PC-3 (cell line): ENCODE measurements around the gene MAP1B. TPM values are rescaled to one million over a fixed set of nuclear protein-coding genes. Genes with fewer than 3 reads are reported as not detected.

Experiments used
- ATAC-seq: fragments of 200-7000 bp; cut with Tn5 transposase; 2 replicates; pipeline ENCODE4 v1.9.1; 2020; ENCODE audit warnings: mild to moderate bottlenecking, moderate library complexity
- BruUV-seq: library from RNA; stranded (reverse); fragments of 400-500 nt; replicated peaks from 2 replicates; lab custom pipeline; 2021; lab: Mats Ljungman, UMichigan
- CTCF ChIA-PET: fragments of 300-600 bp; sonication (Branson Sonifier 250); formaldehyde crosslinking; loops from one replicate; lab custom pipeline; 2022; ENCODE audit warnings: antibody characterized with exemption; lab: Charles Lee
- POLR2A ChIA-PET: fragments of 300-600 bp; sonication (Branson Sonifier 250); formaldehyde crosslinking; loops from one replicate; lab custom pipeline; 2022; ENCODE audit warnings: antibody characterized with exemption; ENCODE audit not compliant: unreplicated experiment; lab: Charles Lee
- DNase-seq: peaks from one replicate; pipeline ENCODE4 v3.0.0-alpha.2; 2015
- H2AFZ ChIP-seq: fragments of 300-600 bp; sonication (generic); 2 replicates; pipeline ENCODE4 v1.6.0; 2016; ENCODE audit warnings: antibody characterized with exemption, low read length
- H3F3A ChIP-seq: fragments of 300-600 bp; sonication (generic); one replicate; pipeline ENCODE4 v1.6.0; 2017; ENCODE audit warnings: antibody characterized with exemption, low read length, control low read depth, mild to moderate bottlenecking; ENCODE audit not compliant: unreplicated experiment
- H3K27ac ChIP-seq: fragments of 300-600 bp; sonication (generic); 2 replicates; pipeline ENCODE4 v1.5.1; 2016; ENCODE audit warnings: mild to moderate bottlenecking, low read length
- H3K27me3 ChIP-seq: fragments of 300-600 bp; sonication (generic); 2 replicates; pipeline ENCODE4 v1.6.1; 2016; ENCODE audit warnings: low read length, mixed read lengths
- H3K36me3 ChIP-seq: fragments of 300-600 bp; sonication (generic); 2 replicates; pipeline ENCODE4 v1.6.1; 2016; ENCODE audit warnings: low read depth, mixed run types, low read length, mixed read lengths
- H3K4me1 ChIP-seq: fragments of 300-600 bp; sonication (generic); 2 replicates; pipeline ENCODE4 v1.5.1; 2016; ENCODE audit warnings: low read length; ENCODE audit not compliant: insufficient read depth
- H3K4me2 ChIP-seq: fragments of 300-600 bp; sonication (generic); 2 replicates; pipeline ENCODE4 v1.6.0; 2016; ENCODE audit warnings: low read length
- H3K4me3 ChIP-seq: fragments of 300-600 bp; sonication (generic); 2 replicates; pipeline ENCODE4 v1.5.1; 2016; ENCODE audit warnings: mild to moderate bottlenecking, low read length, mixed read lengths
- H3K79me2 ChIP-seq: fragments of 300-600 bp; sonication (generic); 2 replicates; pipeline ENCODE4 v1.6.1; 2017; ENCODE audit warnings: low read length, mixed read lengths
- H3K9ac ChIP-seq: fragments of 300-600 bp; sonication (generic); 2 replicates; pipeline ENCODE4 v1.6.0; 2016; ENCODE audit warnings: mild to moderate bottlenecking, low read length
- H3K9me2 ChIP-seq: fragments of 300-600 bp; sonication (generic); replicated peaks from 2 replicates; pipeline ENCODE4 v1.6.1; 2016; ENCODE audit warnings: mixed run types, low read length, mixed read lengths
- H3K9me3 ChIP-seq: fragments of 300-600 bp; sonication (generic); 2 replicates; pipeline ENCODE4 v1.6.1; 2016; ENCODE audit warnings: low read length, mixed read lengths
- H4K20me1 ChIP-seq: fragments of 300-600 bp; sonication (generic); 2 replicates; pipeline ENCODE4 v1.6.1; 2016; ENCODE audit warnings: low read length, mixed read lengths
- CTCF ChIP-seq: fragments of 300-600 bp; sonication (generic); conservative IDR thresholded peaks from 2 replicates; pipeline ENCODE4 v1.5.1; 2017; ENCODE audit warnings: antibody characterized with exemption, low read depth, mild to moderate bottlenecking, low read length
- EZH2 ChIP-seq: fragments of 300-600 bp; sonication (generic); IDR thresholded peaks from one replicate; pipeline ENCODE4 v1.6.1; 2017; ENCODE audit warnings: antibody characterized with exemption, mild to moderate bottlenecking, low read length; ENCODE audit not compliant: unreplicated experiment
- EZH2phosphoT487 ChIP-seq: fragments of 300-600 bp; sonication (generic); IDR thresholded peaks from 2 replicates; pipeline ENCODE4 v1.6.1; 2018; ENCODE audit warnings: mild to moderate bottlenecking, antibody characterized with exemption, low read length, borderline replicate concordance
- intact Hi-C: fragments of 100-400 bp; cut with micrococcal nuclease; formaldehyde crosslinking; loops from 2 replicates; pipeline ENCODE4 v1.9.0; 2023
- total RNA-seq: library from RNA; depleted of rRNA; stranded (reverse); fragments of >200 nt; gene quantifications from 2 replicates; pipeline ENCODE4 v1.2.3, GENCODE V29; 2014

Gene MAP1B
- total RNA-seq, 1 experiment from 2014 or later = 12.8 TPM

- H3K4me2 ChIP-seq = peak overlapping the region; percentile 79
- H3K9me2 ChIP-seq = no peaks in the 10 kb centered on the region
- TSS peak; percentile 50 for BruUV-seq
- peaks cover 19% of the 10 kb centered on the region for H3K4me1 ChIP-seq
- no peaks in the 10 kb centered on the region for H3K79me2 ChIP-seq
- TF ChIP-seq EZH2phosphoT487 = no peak
- no peak for TF ChIP-seq CTCF
- TF ChIP-seq EZH2 = no peak
- ATAC-seq (peak; percentile 41), DNase-seq (peak; percentile 19)
- no peaks in the 10 kb centered on the region for H3K9me3 ChIP-seq
- H4K20me1 ChIP-seq = no peaks in the 10 kb centered on the region
- ChIA-PET CTCF (no interaction called here), POLR2A (no interaction called here)
- peak overlapping the region; percentile 77 for H3K27ac ChIP-seq
- H3F3A ChIP-seq = no peaks in the 10 kb centered on the region
- no peaks in the 10 kb centered on the region for H3K27me3 ChIP-seq
- peak overlapping the region; percentile 66 for H2AFZ ChIP-seq
- intact Hi-C loops = no loop called here
- 0 out of 2 replicates have a peak overlapping the region, but pooled peaks have one; percentile 41 for H3K9ac ChIP-seq
- H3K4me3 ChIP-seq = peak overlapping the region; percentile 39
- no peaks in the 10 kb centered on the region for H3K36me3 ChIP-seq
Measured at GRCh38 chr5:72179816-72180440, 72.7 kb downstream of the MAP1B start.

- no peaks in the 10 kb centered on the region for H3K79me2 ChIP-seq
- POLR2A ChIA-PET = no interaction called here
Measured at GRCh38 chr5:72180925-72181324, 73.7 kb downstream of the MAP1B start.

More at GRCh38 chr5:72180925-72181324, 73.7 kb downstream of the MAP1B start:
- no peaks in the 10 kb centered on the region for H3K9me3 ChIP-seq
- H3K9me2 ChIP-seq = no peaks in the 10 kb centered on the region
- intact Hi-C loops = no loop called here
- TF ChIP-seq EZH2 = no peak
- TF ChIP-seq CTCF = no peak
- TF ChIP-seq EZH2phosphoT487 = no peak
- no peak overlapping the region for H3K4me3 ChIP-seq
- H3K27ac ChIP-seq = no peak overlapping the region
- no peaks in the 10 kb centered on the region for H3K36me3 ChIP-seq
- ATAC-seq (no peak), DNase-seq (no peak)
- no peaks in the 10 kb centered on the region for H3F3A ChIP-seq
- H3K9ac ChIP-seq = no peak overlapping the region
- CTCF ChIA-PET = interaction anchor here (0.6 kb wide), 1 partner anchor 48 kb away, joined by 4 read pairs; no protein-coding TSS in a partner anchor
- H3K4me1 ChIP-seq = peaks cover 19% of the 10 kb centered on the region
- no TSS peak for BruUV-seq
- no peak overlapping the region for H3K4me2 ChIP-seq
- no peaks in the 10 kb centered on the region for H4K20me1 ChIP-seq
- H2AFZ ChIP-seq = no peak overlapping the region
- no peaks in the 10 kb centered on the region for H3K27me3 ChIP-seq
